ENCODE data around the gene CNIH3.
A peak's percentile ranks its signal among the peaks of the same experiment; 100 is the strongest.

The CNIH3 gene

DNA sequence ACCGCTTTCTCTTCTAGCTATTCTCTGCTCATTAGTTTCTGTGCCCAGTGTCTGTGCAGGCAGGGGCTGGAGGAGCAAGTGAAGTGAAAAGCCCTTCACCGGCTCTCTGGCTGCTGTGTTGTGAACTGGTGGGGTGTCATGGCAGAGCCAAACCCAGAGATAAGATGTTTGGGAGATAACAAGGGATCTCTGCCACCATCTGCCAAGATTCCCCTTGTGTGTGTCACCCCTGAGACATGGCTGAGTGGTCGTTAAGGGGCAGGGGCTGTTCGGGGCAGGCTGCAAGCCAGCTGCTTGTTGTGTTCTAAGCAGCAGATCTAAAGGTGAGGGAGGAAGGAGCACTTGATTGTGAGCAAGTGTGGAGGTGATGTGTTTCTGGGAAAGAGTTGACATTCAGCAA, 24.5 kb downstream of the CNIH3 start:
- no peak for DNase-seq (ENCODE audit: low read depth in 2 of 3, low spot score in 1 of 3)

DNA sequence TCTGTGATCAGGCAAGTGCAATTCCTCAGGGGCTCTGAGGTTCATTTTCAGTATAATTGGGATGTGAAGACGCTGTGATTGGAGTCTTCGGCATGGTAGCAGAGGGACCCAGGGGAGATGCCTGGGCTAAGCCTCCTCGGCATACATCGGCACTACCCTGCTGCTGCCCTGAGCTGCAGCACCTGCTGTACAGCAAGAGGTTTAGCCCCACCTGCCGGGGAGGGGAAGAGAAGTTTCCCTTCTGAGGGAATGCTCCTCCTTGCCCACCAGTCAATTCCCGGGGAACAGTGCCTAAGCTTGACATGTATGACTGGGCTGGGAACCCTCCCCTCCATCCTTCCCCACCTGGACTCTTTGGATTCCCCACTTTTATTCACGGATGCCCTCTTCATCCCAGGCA, 24.9 kb downstream of the CNIH3 start:
- DNase-seq (ENCODE audit: low read depth in 2 of 3, low spot score in 1 of 3) = no peak

GRCh38 chr1:224643653-224644052, 27.5 kb downstream of the CNIH3 start:
- DNase-seq (ENCODE audit: low read depth in 2 of 3, low spot score in 1 of 3) = no peak

GRCh38 chr1:224644553-224645154, 28.5 kb downstream of the CNIH3 start:
- DNase-seq (ENCODE audit: low read depth in 2 of 3, low spot score in 1 of 3) = peak in 2 of 3 donors; percentile 23 to 57

DNA sequence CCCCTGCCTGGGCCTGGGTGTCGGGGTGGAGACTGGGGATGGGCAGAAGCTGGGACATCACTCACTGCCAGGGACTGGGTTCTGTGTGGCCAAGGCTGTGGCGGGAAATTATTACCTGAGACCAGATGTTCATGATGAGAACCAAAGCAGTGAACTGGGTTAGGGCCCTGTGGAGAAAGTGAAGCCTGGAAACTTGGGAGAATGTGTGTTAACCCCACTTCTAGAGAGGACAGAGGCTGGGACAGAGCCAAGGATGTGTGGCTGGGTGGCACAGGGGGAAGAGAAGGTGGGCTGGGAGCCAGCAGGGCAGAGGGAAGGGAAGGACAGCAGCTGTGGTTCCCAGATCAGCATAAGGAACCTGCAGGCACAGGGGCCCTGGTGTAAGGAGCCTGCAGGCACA, 31.3 kb downstream of the CNIH3 start:
- no peak for DNase-seq (ENCODE audit: low read depth in 2 of 3, low spot score in 1 of 3)

DNA sequence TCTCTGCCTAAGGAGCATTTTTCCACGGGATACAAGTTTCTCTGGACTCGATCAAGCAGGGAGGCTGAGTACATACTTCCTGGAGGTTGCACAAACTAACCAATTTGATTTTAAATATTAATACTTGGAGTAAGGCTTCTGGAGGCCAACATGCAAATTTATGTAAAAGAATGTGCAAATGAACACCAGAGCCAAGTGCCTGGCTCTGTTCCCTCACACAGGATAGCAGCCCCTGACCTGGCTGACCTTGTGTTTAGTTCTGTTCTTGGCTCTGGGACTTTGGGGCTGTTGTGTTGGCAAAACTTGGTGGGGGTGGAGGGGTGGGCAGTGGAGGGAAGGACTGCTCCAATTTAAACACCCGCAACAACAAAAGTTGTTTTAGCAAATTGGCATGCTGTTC, 34.2 kb downstream of the CNIH3 start:
- no peak for DNase-seq (ENCODE audit: low read depth in 2 of 3, low spot score in 1 of 3)

DNA sequence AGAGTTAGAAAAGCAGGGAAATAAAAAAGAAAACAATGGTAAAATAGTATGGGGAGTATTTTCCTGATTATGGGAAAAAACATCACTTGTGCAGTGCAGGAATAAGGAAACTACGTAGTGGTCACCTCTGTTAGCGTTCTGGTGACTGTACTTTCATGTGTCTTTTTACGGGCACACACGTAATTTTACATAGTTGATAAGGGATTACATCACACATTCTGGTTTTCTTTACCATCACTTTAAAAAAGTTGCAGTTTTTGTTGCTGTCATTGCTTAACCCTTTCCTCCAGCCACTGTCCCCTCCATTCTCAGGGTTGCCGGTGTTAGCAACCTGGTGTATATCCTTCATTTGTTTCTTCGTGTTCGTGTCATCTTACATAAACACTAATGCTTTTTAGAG, 35.1 kb downstream of the CNIH3 start:
- no peak for DNase-seq (ENCODE audit: low read depth in 2 of 3, low spot score in 1 of 3)

- DNase-seq (ENCODE audit: low read depth in 2 of 3, low spot score in 1 of 3) = no peak
Measured at GRCh38 chr1:224656392-224656791, 40.3 kb downstream of the CNIH3 start.

DNA sequence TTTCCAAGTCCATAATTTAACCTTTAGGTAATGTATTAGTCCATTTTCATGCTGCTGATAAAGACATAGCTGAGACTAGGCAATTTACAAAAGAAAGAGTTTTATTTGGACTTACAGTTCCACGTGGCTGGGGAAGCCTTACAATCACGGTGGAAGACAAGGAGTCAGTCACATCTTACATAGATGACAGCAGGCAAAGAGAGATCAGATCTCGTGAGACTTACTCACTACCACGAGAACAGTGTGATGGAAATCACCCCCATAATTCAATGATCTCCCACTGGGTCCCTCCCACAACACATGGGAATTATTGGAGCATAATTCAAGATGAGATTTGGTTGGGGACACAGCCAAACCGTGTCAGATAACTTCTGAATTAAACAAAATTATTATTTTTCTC, 44.0 kb downstream of the CNIH3 start:
- DNase-seq (ENCODE audit: low read depth in 2 of 3, low spot score in 1 of 3) = no peak

GRCh38 chr1:224662870-224663269, 46.8 kb downstream of the CNIH3 start:
- no peak for DNase-seq (ENCODE audit: low read depth in 2 of 3, low spot score in 1 of 3)

DNA sequence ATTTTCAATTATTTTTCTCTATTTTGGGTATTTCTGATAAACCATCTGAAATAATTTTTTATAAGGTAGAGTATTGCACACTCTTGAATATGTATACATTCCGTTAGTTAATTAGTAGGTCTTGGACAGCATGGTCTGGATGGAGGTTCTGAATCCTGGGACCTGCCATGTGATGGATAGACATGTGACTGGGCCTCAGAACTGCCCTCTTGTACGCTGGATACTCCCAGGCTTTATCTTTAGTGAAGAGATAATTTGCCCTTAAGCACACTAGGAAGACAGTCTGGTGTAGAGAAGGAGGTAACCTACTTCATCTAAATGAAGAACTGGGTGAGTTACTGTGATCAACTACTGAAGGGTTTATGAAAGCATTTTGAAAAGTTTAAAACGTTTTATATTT, 48.9 kb downstream of the CNIH3 start:
- DNase-seq (ENCODE audit: low read depth in 2 of 3, low spot score in 1 of 3) = no peak

DNA sequence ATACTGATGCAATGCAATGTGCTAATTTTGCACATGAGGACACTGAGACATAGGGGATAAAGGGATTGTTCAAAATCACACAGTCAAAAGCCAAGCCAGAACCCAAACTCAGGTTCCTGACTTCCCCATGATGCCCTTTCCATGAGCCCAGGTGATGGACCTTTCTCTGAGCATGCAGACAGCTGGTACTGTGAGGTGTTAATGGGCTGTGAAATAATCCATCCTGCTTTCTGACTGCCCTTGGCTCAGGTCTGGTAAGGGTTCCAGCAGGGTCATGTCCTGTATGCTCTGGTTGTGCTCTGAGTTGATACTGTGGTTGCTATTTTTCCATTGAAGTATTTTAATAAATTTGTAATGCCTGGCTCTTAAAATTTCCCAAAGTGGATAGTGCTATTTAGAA, 50.0 kb downstream of the CNIH3 start:
- no peak for DNase-seq (ENCODE audit: low read depth in 2 of 3, low spot score in 1 of 3)

DNA sequence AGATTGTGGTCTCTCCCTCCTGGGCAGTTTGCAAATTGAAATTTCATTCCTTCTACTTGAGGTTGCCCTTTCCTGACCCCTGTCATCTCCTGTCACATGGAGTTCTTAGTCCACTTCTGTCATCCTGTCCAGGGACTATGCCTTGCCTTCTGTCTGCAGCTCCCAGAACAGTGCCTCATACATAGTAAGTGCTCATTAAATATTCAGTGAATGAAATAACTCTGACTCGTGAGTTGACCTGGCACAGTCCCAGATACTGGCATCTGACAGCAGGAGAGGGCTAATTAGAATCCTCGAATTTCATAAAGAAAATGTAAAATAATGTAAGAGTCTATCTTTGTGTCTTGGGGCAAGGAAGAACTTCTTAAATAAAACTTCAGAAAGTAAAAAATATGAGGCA, 50.8 kb downstream of the CNIH3 start:
- no peak for DNase-seq (ENCODE audit: low read depth in 2 of 3, low spot score in 1 of 3)

GRCh38 chr1:224668984-224669383, 52.9 kb downstream of the CNIH3 start:
- no peak for DNase-seq (ENCODE audit: low read depth in 2 of 3, low spot score in 1 of 3)

DNA sequence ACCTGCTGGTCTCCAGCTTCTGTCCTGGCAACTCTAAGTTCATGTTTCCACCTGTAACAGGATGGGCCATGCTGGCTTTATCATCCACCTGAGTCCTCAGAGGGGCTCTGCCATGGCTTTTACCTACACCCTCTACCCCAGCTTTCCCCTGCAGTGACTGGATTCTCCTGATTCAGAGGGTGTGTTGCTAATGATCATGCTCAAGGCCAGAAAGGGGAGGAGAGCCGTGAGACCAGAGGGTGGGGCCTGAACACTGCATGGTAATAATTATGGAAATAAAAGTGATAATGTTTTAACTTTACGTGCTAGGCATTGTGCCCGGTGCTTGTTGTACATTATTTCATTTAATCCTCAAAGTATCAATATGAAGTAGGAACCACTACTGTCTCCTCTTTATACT, 53.3 kb downstream of the CNIH3 start:
- no peak for DNase-seq (ENCODE audit: low read depth in 2 of 3, low spot score in 1 of 3)

GRCh38 chr1:224670506-224670905, 54.4 kb downstream of the CNIH3 start:
- DNase-seq (ENCODE audit: low read depth in 2 of 3, low spot score in 1 of 3) = no peak

DNA sequence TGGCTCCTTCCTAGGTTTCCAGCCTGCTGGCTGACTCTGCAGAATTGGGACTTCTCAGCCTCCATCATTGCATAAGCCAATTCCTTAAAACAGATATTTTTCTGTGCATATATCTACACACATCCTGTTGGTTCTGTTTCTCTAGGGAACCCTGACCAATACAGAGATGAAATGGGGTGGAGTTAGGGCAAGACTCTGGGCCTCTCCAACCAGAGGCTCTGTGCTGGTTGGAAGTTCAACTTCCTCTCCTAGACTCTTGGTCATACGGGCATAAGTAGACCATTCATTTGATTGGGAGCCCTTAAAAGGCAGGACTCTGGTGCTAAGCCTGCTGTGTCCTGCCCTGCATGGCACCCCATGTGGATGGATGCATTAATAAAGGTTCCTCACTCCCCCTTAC, 55.0 kb downstream of the CNIH3 start:
- DNase-seq (ENCODE audit: low read depth in 2 of 3, low spot score in 1 of 3) = no peak

- no peak for DNase-seq (ENCODE audit: low read depth in 2 of 3, low spot score in 1 of 3)
Measured at GRCh38 chr1:224673141-224673540, 57.0 kb downstream of the CNIH3 start.

DNA sequence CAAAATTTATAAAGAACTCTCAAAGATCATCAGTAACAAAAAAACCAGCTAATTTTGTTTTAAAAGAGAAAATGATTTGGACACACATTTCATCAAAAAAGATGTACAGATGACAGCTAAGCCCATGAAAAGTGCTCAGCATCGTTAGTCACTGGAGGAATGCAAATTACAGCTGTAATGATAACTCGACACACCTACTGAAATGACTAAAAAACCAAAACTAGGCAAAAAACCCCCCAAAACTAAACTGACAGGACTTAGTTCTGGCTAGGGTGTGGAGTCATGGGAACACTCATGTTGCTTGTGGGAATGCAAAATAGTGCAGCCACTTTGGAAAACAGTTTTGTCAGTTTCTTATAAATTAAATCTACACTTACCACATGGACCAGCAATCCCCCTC, 59.5 kb downstream of the CNIH3 start:
- DNase-seq (ENCODE audit: low read depth in 2 of 3, low spot score in 1 of 3) = no peak

GRCh38 chr1:224676551-224676950, 60.4 kb downstream of the CNIH3 start:
- DNase-seq (ENCODE audit: low read depth in 2 of 3, low spot score in 1 of 3) = no peak

DNA sequence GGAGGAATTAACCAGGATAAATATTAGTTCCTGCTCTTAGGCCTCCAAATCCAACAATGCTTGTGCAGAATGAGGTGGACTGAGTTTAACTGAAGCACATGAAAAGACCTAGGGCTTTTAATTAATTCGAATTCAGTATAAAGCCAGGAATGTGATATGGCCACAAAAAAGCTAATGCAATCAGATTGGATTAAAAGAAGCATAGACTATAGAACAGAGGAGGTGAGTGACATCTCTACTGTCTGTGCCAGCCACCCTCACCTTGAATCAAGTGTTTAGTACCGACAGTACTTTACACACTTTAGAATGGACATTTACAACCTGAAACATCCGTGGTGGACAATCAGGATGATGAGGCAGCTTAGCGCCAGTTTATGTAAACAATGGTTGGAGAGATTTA, 62.1 kb downstream of the CNIH3 start:
- DNase-seq (ENCODE audit: low read depth in 2 of 3, low spot score in 1 of 3) = no peak

GRCh38 chr1:224679606-224680005, 63.5 kb downstream of the CNIH3 start:
- no peak for DNase-seq (ENCODE audit: low read depth in 2 of 3, low spot score in 1 of 3)

DNA sequence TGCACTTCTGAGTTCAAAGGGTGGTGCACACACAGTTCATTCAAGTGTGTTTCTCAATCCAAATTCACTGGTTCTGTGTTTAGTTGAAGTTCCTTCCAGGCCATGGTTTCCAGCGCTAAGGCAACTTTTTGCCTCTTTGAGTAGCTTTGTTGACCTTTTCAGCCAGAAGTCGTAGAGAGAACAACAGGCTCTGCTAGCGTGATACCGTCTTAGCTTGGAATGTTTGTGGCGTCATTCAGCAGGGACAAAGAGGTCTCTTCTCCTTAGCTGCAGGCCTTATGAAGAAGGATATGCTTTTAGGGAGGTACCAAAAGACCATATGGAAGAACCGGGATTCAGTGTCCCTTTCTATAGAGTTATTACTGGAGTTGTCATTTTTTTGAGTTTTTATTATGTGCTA, 65.7 kb downstream of the CNIH3 start:
- no peak for DNase-seq (ENCODE audit: low read depth in 2 of 3, low spot score in 1 of 3)

GRCh38 chr1:224683936-224684335, 67.8 kb downstream of the CNIH3 start:
- no peak for DNase-seq (ENCODE audit: low read depth in 2 of 3, low spot score in 1 of 3)

Measured in stimulated activated CD4-positive, alpha-beta T cell treated with anti-CD3 and anti-CD28 coated beads, Interleukin-12 subunit alpha, Interleukin-12 subunit beta, amount 100 ng/mL, for 48 hours (primary cell).